Astrocyte (in vitro differentiated cells and primary cell): ENCODE data around the gene EXOC3. TPM values are rescaled to one million over a fixed set of nuclear protein-coding genes. Genes with fewer than 3 reads are reported as not detected.

ENCODE experiments used
- DNase-seq: peaks from one replicate; pipeline ENCODE4 v3.0.0-alpha.2; 2010; ENCODE audit warnings: low read depth
- FAIRE-seq: peaks from 2 replicates; lab custom pipeline; 2011; peaks lifted over from hg19 to GRCh38; lab: Jason Lieb, UNC
- H2AFZ ChIP-seq: 2 replicates; pipeline ENCODE4 v1.6.0; 2012; ENCODE audit warnings: low read depth, low read length, inconsistent platforms
- H3K27ac ChIP-seq: 2 replicates; pipeline ENCODE4 v1.5.1; 2011; ENCODE audit warnings: low read depth, low read length, inconsistent platforms
- H3K27me3 ChIP-seq: 2 replicates; pipeline ENCODE4 v1.6.0; 2011; ENCODE audit warnings: low read length, inconsistent platforms; ENCODE audit not compliant: insufficient read depth
- H3K36me3 ChIP-seq: 2 replicates; pipeline ENCODE4 v1.5.1; 2011; ENCODE audit warnings: low read length, inconsistent platforms; ENCODE audit not compliant: insufficient read depth
- H3K4me1 ChIP-seq: 2 replicates; pipeline ENCODE4 v1.5.1; 2011; ENCODE audit warnings: low read length, inconsistent platforms; ENCODE audit not compliant: insufficient read depth
- H3K4me2 ChIP-seq: 2 replicates; pipeline ENCODE4 v1.6.0; 2012; ENCODE audit warnings: low read length, inconsistent platforms
- H3K4me3 ChIP-seq: 2 replicates; pipeline ENCODE4 v1.5.1; 2011; ENCODE audit warnings: low read depth, mild to moderate bottlenecking, low read length, inconsistent platforms; ENCODE audit not compliant: insufficient read depth
- H3K79me2 ChIP-seq: 2 replicates; pipeline ENCODE4 v1.6.0; 2012; ENCODE audit warnings: mild to moderate bottlenecking, low read length, inconsistent platforms; ENCODE audit not compliant: insufficient read depth
- H3K9ac ChIP-seq: 2 replicates; pipeline ENCODE4 v1.6.0; 2012; ENCODE audit warnings: mild to moderate bottlenecking, low read length, inconsistent platforms
- H3K9me3 ChIP-seq: 2 replicates; pipeline ENCODE4 v1.5.1; 2012; ENCODE audit warnings: low read depth, mild to moderate bottlenecking, low read length, inconsistent platforms; ENCODE audit not compliant: insufficient read depth
- H4K20me1 ChIP-seq: 2 replicates; pipeline ENCODE4 v1.6.0; 2012; ENCODE audit warnings: low read length, inconsistent platforms; ENCODE audit not compliant: insufficient read depth
- H3K27ac Mint-ChIP-seq: one replicate; pipeline ENCODE4 v1.8.0; 2021; ENCODE audit warnings: mild to moderate bottlenecking, mixed read lengths; ENCODE audit not compliant: unreplicated experiment
- H3K27me3 Mint-ChIP-seq: one replicate; pipeline ENCODE4 v1.8.0; 2021; ENCODE audit warnings: low read depth, mixed read lengths; ENCODE audit not compliant: unreplicated experiment
- H3K36me3 Mint-ChIP-seq: one replicate; pipeline ENCODE4 v1.8.0; 2021; ENCODE audit warnings: low read depth, mixed read lengths; ENCODE audit not compliant: unreplicated experiment
- H3K4me1 Mint-ChIP-seq: one replicate; pipeline ENCODE4 v1.8.0; 2021; ENCODE audit warnings: low read depth, mixed read lengths; ENCODE audit not compliant: unreplicated experiment
- H3K4me3 Mint-ChIP-seq: one replicate; pipeline ENCODE4 v1.8.0; 2021; ENCODE audit warnings: mild to moderate bottlenecking, moderate library complexity, mixed read lengths; ENCODE audit not compliant: unreplicated experiment
- H3K9me3 Mint-ChIP-seq: one replicate; pipeline ENCODE4 v1.8.0; 2021; ENCODE audit warnings: mild to moderate bottlenecking, mixed read lengths; ENCODE audit not compliant: unreplicated experiment
- EZH2 ChIP-seq: IDR thresholded peaks from 2 replicates; pipeline ENCODE4 v1.6.1; 2012; ENCODE audit warnings: mild to moderate bottlenecking, low read length, inconsistent platforms; ENCODE audit not compliant: insufficient read depth
- total RNA-seq: library from RNA; stranded (reverse); gene quantifications from 2 replicates; pipeline ENCODE4 v1.2.1, GENCODE V29; 2021
- TF ChIP-seq, protein P1 (sequence below): IDR thresholded peaks from 2 replicates; pipeline ENCODE4 v1.5.1; 2011; ENCODE audit warnings: low read depth, mild to moderate bottlenecking, inconsistent platforms, low read length, moderate library complexity; ENCODE audit not compliant: insufficient read depth

Gene EXOC3
- total RNA-seq, 1 donor from 2014 or later = 37.9 TPM

DNA sequence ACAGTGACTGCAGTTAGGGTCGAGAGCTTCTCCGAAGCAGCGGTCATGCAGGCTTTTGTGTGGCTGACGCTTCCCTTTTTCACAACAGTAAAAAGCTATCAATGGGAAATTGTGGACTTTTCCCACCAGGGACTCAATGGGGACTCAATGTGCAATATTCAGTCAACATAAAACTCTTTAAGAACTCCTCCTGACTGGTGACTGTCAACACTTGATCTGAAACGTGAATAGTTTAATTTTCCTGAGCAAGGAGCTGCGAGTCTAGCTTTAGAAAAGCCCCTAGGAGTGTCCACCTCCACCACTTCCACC is 28.7 kb downstream of the EXOC3 start:
- Mint-ChIP-seq H3K4me3 (peak overlapping the region; percentile 74), H3K4me1 (peaks cover 4% of the 10 kb centered on the region), H3K36me3 (peaks cover 7% of the 10 kb centered on the region), H3K9me3 (no peaks in the 10 kb centered on the region), H3K27me3 (peaks cover 2% of the 10 kb centered on the region), H3K27ac (no peak overlapping the region)
- H3K79me2 ChIP-seq = peaks cover 20% of the 10 kb centered on the region
- H3K4me2 ChIP-seq = peak overlapping the region; percentile 98
- TF ChIP-seq EZH2 = no peak
- TF ChIP-seq, protein P1, sequence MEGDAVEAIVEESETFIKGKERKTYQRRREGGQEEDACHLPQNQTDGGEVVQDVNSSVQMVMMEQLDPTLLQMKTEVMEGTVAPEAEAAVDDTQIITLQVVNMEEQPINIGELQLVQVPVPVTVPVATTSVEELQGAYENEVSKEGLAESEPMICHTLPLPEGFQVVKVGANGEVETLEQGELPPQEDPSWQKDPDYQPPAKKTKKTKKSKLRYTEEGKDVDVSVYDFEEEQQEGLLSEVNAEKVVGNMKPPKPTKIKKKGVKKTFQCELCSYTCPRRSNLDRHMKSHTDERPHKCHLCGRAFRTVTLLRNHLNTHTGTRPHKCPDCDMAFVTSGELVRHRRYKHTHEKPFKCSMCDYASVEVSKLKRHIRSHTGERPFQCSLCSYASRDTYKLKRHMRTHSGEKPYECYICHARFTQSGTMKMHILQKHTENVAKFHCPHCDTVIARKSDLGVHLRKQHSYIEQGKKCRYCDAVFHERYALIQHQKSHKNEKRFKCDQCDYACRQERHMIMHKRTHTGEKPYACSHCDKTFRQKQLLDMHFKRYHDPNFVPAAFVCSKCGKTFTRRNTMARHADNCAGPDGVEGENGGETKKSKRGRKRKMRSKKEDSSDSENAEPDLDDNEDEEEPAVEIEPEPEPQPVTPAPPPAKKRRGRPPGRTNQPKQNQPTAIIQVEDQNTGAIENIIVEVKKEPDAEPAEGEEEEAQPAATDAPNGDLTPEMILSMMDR = no peak
- H2AFZ ChIP-seq = no peak overlapping the region
- H3K36me3 ChIP-seq = peaks cover 8% of the 10 kb centered on the region
- no peak for DNase-seq
- no peak overlapping the region for H3K27ac ChIP-seq
- H3K9me3 ChIP-seq = no peaks in the 10 kb centered on the region
- H3K4me3 ChIP-seq = peak overlapping the region; percentile 78
- peak overlapping the region; percentile 88 for H3K9ac ChIP-seq
- H3K4me1 ChIP-seq = peaks cover 17% of the 10 kb centered on the region
- H4K20me1 ChIP-seq = peaks cover 28% of the 10 kb centered on the region
- peaks cover 6% of the 10 kb centered on the region for H3K27me3 ChIP-seq
- FAIRE-seq = no peak

DNA sequence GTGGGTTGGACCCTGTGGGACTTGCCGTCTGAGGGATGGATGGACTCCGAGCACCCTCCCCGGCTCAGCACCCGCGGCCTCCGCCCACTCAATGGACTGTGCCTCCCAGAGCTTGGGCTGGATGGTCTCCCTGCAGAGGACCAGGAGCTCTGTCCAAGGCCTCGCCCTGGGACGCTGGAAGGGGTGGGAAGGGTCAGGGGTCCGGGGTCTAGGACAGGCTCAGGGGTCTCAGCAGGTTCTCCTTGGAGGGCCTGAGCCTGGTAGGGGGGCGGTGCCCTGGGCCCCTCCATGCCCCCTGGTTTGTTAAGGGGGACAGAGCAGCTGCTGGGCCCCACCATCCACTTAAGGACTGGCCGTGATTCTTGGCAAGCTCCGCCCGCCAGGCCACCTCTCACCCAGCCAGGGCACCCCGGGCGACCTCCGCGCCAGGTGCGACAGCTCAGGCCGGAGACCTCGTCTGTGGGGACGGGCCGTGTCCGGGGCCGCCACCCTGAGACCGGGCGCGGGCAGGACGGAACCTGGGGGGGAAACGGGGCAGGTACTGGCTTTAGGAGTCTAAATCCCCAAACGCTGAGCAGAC is 29.2 kb downstream of the EXOC3 start:
- H3K27ac ChIP-seq = peak overlapping the region; percentile 73
- H3K4me2 ChIP-seq = peak overlapping the region; percentile 98
- TF ChIP-seq, protein P1 = no peak
- no peak for TF ChIP-seq EZH2
- peaks cover 6% of the 10 kb centered on the region for H3K27me3 ChIP-seq
- no peak overlapping the region for H3K27ac Mint-ChIP-seq
- H4K20me1 ChIP-seq = peaks cover 28% of the 10 kb centered on the region
- peak overlapping the region; percentile 78 for H3K4me3 ChIP-seq
- peaks cover 6% of the 10 kb centered on the region for H3K27me3 Mint-ChIP-seq
- H3K79me2 ChIP-seq = peaks cover 20% of the 10 kb centered on the region
- peak overlapping the region; percentile 88 for H3K9ac ChIP-seq
- peak; percentile 12 for DNase-seq
- H3K4me1 Mint-ChIP-seq = peaks cover 4% of the 10 kb centered on the region
- no peaks in the 10 kb centered on the region for H3K9me3 ChIP-seq
- H3K4me3 Mint-ChIP-seq = peak overlapping the region; percentile 74
- FAIRE-seq = no peak
- peaks cover 17% of the 10 kb centered on the region for H3K4me1 ChIP-seq
- no peaks in the 10 kb centered on the region for H3K9me3 Mint-ChIP-seq
- H3K36me3 Mint-ChIP-seq = peaks cover 7% of the 10 kb centered on the region
- H2AFZ ChIP-seq = peak overlapping the region; percentile 63
- peaks cover 8% of the 10 kb centered on the region for H3K36me3 ChIP-seq
